Activated CD8-positive, alpha-beta memory T cell treated with anti-CD3 and anti-CD28 coated beads for 24 hours (primary cell): ENCODE measurements around the gene SHISA8.

Source experiments
- DNase-seq: peaks from one replicate; pipeline ENCODE4 v3.0.0-alpha.2; 2020

Gene SHISA8

GRCh38 chr22:41913842-41914534 is 886 bp downstream of the SHISA8 start:
- DNase-seq, result peak; percentile 70

DNA sequence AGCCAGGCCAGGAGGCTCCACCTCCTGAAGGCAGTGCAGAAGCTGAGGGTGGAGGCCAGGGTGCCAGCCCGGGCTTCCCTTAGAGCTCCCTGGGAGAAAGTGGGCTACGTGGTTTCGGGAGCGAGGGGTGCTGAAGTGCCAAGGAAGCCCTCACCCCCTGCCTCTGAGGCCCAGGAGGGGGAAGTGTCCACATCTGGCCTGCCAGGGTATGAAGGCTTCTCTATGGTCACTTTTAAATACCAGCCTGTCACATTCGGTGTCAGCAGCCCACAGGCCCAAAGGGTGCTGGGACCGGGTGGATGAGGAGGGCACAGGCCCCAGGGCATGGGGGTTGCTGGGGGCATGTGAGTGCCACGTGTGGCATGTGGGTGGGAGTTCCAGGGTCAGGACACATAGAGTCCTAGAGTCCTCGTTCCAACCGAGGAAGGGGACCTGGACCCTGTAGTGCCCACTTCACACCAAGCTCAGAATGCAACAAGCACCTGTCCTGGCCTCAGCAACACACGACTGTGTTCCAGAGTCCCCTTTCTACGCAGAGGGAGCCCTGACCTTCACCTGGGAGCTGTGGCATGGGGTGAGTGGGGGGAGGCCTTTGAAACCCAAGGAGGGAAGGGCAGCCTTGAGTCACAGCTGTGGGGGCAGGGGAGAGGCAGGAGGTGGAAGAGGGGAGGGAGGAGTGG is 1.7 kb downstream of the SHISA8 start:
- no peak for DNase-seq

DNA sequence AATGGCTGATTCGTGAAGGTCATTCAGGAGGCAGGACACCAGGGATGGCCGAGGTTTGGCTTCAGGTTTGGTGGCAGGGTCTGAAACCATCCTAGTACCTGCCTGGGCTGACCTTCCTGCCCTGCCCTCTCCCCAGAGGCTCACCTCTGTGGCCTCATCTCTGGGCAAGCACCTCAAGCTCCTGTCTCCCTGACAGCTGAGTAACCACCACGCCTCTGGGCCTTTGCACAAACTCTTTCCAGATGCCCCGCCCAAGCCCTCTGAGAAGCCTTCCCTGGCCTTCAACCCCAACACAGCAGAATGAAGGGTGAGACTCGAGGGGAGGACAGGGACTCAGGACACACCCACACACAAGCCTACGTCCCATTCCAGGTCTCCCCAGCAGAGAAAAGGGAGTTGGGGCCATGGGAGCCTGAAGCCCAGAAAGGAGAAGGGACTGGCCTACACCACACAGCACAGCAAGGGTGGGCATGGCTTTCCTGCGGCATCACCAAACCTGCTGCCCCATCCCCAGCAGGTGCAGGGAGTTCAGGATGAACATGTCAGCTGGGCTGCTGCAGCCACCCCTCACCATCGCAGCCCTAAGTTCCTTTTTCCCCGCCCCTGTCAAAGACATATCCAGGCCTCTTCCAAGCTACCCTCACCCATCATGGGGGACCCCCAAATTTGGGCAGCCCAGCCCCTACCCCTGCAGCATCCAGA is 2.4 kb downstream of the SHISA8 start:
- DNase-seq, result no peak

GRCh38 chr22:41911001-41911611 is 3.8 kb downstream of the SHISA8 start:
- DNase-seq, result peak; percentile 70

GRCh38 chr22:41910050-41911000 is 4.5 kb downstream of the SHISA8 start:
- peak; percentile 78 for DNase-seq

DNA sequence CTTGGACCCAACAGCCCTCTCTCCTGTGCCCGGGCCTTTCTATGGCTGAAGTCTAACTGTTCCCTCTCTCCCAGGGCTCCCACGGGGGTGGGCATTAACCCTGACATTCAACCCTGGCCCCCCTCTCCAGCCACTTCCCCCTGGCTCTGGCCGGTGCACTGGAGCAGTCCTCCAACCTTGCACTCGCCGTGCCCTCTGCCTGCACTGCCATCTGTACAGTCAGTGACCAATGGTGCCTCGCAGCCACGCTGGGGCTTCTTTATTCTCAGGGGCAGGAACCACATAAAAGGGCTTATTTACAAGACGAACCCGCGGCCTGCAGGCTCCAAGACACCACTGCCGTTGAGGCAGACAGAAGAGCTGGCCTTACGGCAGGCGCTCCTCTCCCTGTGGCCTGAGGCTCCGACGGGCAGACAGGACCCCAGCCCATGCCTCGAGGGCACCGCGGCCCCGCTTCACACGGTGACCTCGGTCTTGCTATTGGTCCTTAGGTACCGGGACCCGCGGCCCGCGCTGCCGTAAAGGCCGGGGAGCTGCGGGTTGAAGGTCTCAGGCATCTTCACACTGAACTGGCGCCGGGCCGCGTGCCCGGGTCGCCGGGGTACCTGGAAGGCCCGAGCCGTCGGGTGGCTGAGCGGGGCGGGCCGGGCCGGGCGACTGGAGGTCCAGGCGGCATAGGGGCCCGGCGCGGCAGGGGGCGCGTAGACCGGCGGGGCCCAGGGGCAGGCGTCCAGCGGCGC is 5.4 kb downstream of the SHISA8 start:
- DNase-seq, result no peak

DNA sequence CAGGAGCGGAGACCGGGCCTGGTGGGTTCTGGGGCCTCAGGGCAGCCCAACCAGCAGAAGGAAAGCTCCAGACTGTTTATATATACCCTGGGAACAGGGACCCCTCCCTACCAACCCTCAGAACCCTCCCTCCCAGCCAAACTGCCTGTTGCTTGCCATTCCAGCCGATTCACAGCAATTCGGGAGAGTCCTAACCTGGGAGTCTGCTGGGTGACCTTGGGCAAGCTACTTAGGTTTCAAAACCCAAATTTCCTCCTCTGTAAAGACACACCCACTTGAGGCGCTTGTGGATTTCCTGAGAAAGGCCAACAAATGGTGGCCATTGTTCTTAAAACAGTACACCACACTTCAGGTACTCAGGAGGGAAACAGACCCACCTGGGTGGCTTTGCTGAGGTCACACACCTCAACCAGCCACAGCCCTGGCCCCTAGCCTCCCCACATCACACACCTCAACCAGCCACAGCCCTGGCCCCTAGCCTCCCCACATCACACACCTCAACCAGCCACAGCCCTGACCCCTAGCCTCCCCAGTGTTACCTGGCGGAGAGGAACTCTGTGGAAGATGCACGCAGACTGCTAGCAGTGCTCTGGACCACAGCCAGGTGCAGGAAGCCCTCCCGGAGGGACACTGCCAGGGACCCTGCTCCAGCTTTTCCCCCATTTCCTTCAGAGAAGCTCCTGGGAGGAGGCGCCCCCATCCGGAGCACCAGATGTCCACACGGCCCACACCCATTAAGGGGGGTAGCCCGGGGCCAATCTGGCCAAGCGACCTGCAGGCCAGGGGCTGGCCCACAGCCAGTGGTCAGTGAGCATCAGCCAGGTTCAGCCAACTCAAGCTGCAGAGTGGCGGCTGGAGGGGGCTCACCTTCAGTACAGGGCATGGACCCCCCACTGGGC is 6.2 kb downstream of the SHISA8 start:
- DNase-seq, result no peak

GRCh38 chr22:41907436-41908401 is 7.2 kb downstream of the SHISA8 start:
- DNase-seq, result no peak

GRCh38 chr22:41906822-41907221 is 8.1 kb downstream of the SHISA8 start:
- no peak for DNase-seq

GRCh38 chr22:41905411-41906202 is 9.3 kb downstream of the SHISA8 start:
- no peak for DNase-seq

DNA sequence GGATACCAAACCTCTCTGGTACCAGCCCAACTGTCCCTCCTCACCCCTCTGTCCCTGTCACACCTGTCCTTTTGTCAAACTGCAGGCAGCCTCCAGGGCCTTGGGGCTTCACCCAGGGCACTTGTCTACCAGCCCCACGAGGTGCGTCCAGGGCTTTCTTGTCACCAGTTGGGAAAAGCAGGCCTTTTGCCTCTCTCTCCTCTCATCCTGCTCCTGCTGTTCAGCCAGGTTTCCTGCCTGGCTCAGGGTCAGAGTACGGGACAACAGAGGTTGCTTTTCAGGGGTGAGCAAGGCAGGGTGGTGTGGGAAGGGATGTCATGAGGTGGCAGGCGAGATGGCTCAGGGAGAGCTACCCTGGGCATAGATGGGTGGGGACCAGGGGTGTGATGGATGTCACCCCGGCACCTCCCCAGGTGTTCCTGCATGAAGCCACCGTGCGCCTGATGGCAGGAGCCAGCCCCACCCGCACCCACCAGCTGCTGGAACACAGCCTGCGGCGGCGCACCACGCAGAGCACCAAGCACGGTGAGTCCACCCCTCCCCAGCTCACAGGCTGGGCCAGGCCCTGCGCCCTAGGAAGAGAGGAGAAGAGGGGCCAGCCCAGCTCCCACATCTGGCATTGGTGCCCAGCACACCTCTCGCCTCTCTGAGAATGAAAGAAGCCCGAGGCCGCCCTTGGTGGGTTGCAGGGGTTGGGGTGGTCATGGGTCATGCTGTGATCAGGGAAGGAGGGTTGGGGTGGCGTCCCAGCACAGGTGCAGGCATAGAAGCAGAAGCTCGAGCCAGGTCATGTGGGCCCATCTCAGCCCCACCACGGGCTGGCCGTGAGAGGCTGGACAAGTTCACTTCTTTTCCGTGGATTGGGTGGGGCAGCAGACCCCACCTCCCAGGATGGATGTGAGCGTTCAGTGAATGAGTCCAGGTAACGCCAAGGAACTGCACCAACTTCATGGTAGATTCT is 10.1 kb downstream of the SHISA8 start:
- DNase-seq, result no peak

DNA sequence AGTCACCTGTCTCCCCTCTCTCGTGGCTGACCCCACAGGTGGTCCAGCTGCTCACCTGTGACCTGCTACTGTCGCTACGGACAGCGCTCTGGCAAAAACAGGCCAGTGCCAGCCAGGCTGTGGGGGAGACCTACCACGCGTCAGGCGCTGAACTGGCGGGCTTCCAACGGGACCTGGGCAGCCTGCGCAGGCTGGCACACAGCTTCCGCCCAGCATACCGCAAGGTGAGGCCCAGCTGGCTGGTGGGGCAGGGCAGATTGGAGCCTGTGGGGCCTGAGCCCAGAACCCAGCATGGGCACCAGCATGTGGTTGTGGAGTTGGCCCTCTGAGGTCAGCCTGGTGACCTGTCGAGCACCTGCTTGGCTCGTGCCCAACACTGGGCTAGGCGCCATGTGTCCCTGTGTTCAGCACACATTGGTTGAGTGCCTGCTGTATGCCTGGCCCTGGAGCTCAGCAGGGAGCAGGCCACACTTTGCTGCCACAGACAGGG is 11.9 kb downstream of the SHISA8 start:
- no peak for DNase-seq

GRCh38 chr22:41902016-41902415 is 12.9 kb downstream of the SHISA8 start:
- DNase-seq, result no peak

GRCh38 chr22:41900652-41901312 is 14.1 kb downstream of the SHISA8 start:
- no peak for DNase-seq

GRCh38 chr22:41899992-41900651 is 14.8 kb downstream of the SHISA8 start:
- no peak for DNase-seq

- DNase-seq, result no peak
Observed at GRCh38 chr22:41899110-41899509, 15.8 kb downstream of the SHISA8 start.
